HG02870 (cell line): ENCODE measurements around the gene EDA2R.

ENCODE experiments used
- ATAC-seq: cut with Tn5 transposase; IDR thresholded peaks from one replicate; pipeline ENCODE4 v1.9.1; 2021; ENCODE audit warnings: mild to moderate bottlenecking, moderate library complexity; ENCODE audit not compliant: unreplicated experiment

Gene EDA2R

DNA sequence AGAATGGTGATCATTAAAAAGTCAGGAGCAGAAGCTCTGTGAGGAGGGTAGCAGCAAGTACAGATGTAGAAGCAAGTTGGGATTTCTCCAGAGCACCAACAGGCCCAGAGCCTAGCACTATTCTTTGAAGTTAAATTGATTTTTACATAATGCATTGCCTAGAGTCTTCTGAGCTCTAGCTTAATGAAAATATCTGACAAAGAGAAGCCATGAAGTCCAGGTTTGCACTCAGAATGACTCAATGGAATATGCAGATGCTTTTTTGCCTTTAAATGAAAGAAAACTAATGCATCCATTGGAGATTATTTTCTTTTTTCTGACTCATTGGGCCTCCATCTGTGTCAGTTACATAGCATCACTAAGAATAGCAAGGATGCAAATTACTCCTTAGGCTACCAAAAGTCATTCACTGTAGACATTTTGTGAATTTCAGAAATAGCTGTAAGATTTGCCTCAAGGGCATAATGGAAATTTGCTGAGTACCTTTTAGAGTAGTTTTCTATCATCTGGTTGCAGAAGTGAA, 91.0 kb downstream of the EDA2R start:
- ATAC-seq: no peak
